SK-N-MC (cell line): ENCODE data around the gene WWTR1.

Experiments used
- EZH2 ChIP-seq: fragments of 200-600 bp; sonication (generic); IDR thresholded peaks from one replicate; pipeline ENCODE4 v1.6.1; 2017; ENCODE audit warnings: antibody characterized with exemption
- FOXP2 ChIP-seq: optimal IDR thresholded peaks from 2 replicates; pipeline ENCODE3; 2011; ENCODE audit warnings: mild to moderate bottlenecking, moderate library complexity; ENCODE audit not compliant: insufficient read depth; ENCODE audit errors: extremely low read length, control extremely low read depth
- POLR2AphosphoS5 ChIP-seq: IDR thresholded peaks from 2 replicates; pipeline ENCODE4 v1.6.1; 2012; ENCODE audit warnings: mild to moderate bottlenecking, low read depth, low read length, borderline replicate concordance

DNA sequence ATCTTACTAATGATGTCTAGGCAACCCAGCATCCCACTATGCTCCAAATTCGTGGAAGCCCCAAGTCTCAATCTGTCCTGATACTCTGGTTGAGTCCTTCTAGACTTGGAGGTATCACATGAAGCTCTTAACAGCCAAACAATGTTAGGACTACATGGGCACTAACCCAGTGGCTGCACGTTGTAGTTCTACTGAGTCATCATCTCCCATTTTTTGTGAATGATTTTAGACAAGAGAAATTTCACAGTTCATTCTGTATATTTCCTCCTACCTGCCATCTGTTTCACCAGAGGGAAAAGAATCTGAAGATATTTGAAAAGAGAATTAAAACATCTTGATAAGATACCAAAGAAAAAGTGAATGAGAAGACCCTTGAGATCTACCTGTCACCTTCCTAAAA, 9.8 kb upstream of the WWTR1 start:
- TF ChIP-seq POLR2AphosphoS5, result no peak
- TF ChIP-seq FOXP2, result no peak
- TF ChIP-seq EZH2, result no peak
